Astrocyte (in vitro differentiated cells and primary cell): Measurements from ENCODE around the gene HTR3B. TPM values are rescaled to one million over a fixed set of nuclear protein-coding genes. Genes with fewer than 3 reads are reported as not detected.

Source experiments
- DNase-seq: peaks from one replicate; pipeline ENCODE4 v3.0.0-alpha.2; 2010; ENCODE audit warnings: low read depth
- FAIRE-seq: peaks from 2 replicates; lab custom pipeline; 2011; peaks lifted over from hg19 to GRCh38; lab: Jason Lieb, UNC
- H2AFZ ChIP-seq: 2 replicates; pipeline ENCODE4 v1.6.0; 2012; ENCODE audit warnings: low read depth, low read length, inconsistent platforms
- H3K27ac ChIP-seq: 2 replicates; pipeline ENCODE4 v1.5.1; 2011; ENCODE audit warnings: low read depth, low read length, inconsistent platforms
- H3K27me3 ChIP-seq: 2 replicates; pipeline ENCODE4 v1.6.0; 2011; ENCODE audit warnings: low read length, inconsistent platforms; ENCODE audit not compliant: insufficient read depth
- H3K36me3 ChIP-seq: 2 replicates; pipeline ENCODE4 v1.5.1; 2011; ENCODE audit warnings: low read length, inconsistent platforms; ENCODE audit not compliant: insufficient read depth
- H3K4me1 ChIP-seq: 2 replicates; pipeline ENCODE4 v1.5.1; 2011; ENCODE audit warnings: low read length, inconsistent platforms; ENCODE audit not compliant: insufficient read depth
- H3K4me2 ChIP-seq: 2 replicates; pipeline ENCODE4 v1.6.0; 2012; ENCODE audit warnings: low read length, inconsistent platforms
- H3K4me3 ChIP-seq: 2 replicates; pipeline ENCODE4 v1.5.1; 2011; ENCODE audit warnings: low read depth, mild to moderate bottlenecking, low read length, inconsistent platforms; ENCODE audit not compliant: insufficient read depth
- H3K79me2 ChIP-seq: 2 replicates; pipeline ENCODE4 v1.6.0; 2012; ENCODE audit warnings: mild to moderate bottlenecking, low read length, inconsistent platforms; ENCODE audit not compliant: insufficient read depth
- H3K9ac ChIP-seq: 2 replicates; pipeline ENCODE4 v1.6.0; 2012; ENCODE audit warnings: mild to moderate bottlenecking, low read length, inconsistent platforms
- H3K9me3 ChIP-seq: 2 replicates; pipeline ENCODE4 v1.5.1; 2012; ENCODE audit warnings: low read depth, mild to moderate bottlenecking, low read length, inconsistent platforms; ENCODE audit not compliant: insufficient read depth
- H4K20me1 ChIP-seq: 2 replicates; pipeline ENCODE4 v1.6.0; 2012; ENCODE audit warnings: low read length, inconsistent platforms; ENCODE audit not compliant: insufficient read depth
- H3K27ac Mint-ChIP-seq: one replicate; pipeline ENCODE4 v1.8.0; 2021; ENCODE audit warnings: mild to moderate bottlenecking, mixed read lengths; ENCODE audit not compliant: unreplicated experiment
- H3K27me3 Mint-ChIP-seq: one replicate; pipeline ENCODE4 v1.8.0; 2021; ENCODE audit warnings: low read depth, mixed read lengths; ENCODE audit not compliant: unreplicated experiment
- H3K36me3 Mint-ChIP-seq: one replicate; pipeline ENCODE4 v1.8.0; 2021; ENCODE audit warnings: low read depth, mixed read lengths; ENCODE audit not compliant: unreplicated experiment
- H3K4me1 Mint-ChIP-seq: one replicate; pipeline ENCODE4 v1.8.0; 2021; ENCODE audit warnings: low read depth, mixed read lengths; ENCODE audit not compliant: unreplicated experiment
- H3K4me3 Mint-ChIP-seq: one replicate; pipeline ENCODE4 v1.8.0; 2021; ENCODE audit warnings: mild to moderate bottlenecking, moderate library complexity, mixed read lengths; ENCODE audit not compliant: unreplicated experiment
- H3K9me3 Mint-ChIP-seq: one replicate; pipeline ENCODE4 v1.8.0; 2021; ENCODE audit warnings: mild to moderate bottlenecking, mixed read lengths; ENCODE audit not compliant: unreplicated experiment
- CTCF ChIP-seq: IDR thresholded peaks from 2 replicates; pipeline ENCODE4 v1.5.1; 2011; ENCODE audit warnings: low read depth, mild to moderate bottlenecking, inconsistent platforms, low read length, moderate library complexity; ENCODE audit not compliant: insufficient read depth
- EZH2 ChIP-seq: IDR thresholded peaks from 2 replicates; pipeline ENCODE4 v1.6.1; 2012; ENCODE audit warnings: mild to moderate bottlenecking, low read length, inconsistent platforms; ENCODE audit not compliant: insufficient read depth
- total RNA-seq: library from RNA; stranded (reverse); gene quantifications from 2 replicates; pipeline ENCODE4 v1.2.1, GENCODE V29; 2021

Gene HTR3B
- total RNA-seq, 1 donor from 2014 or later: not detected

- Histone ChIP-seq H3K36me3 (no peaks in the 10 kb centered on the region), H4K20me1 (no peaks in the 10 kb centered on the region), H3K27ac (no peak overlapping the region), H3K79me2 (no peaks in the 10 kb centered on the region), H2AFZ (no peak overlapping the region), H3K4me1 (no peaks in the 10 kb centered on the region), H3K9me3 (no peaks in the 10 kb centered on the region), H3K4me3 (no peak overlapping the region), H3K4me2 (no peak overlapping the region), H3K27me3 (no peaks in the 10 kb centered on the region), H3K9ac (no peak overlapping the region)
- Mint-ChIP-seq H3K4me1 (no peaks in the 10 kb centered on the region), H3K4me3 (no peak overlapping the region), H3K9me3 (peaks cover 3% of the 10 kb centered on the region), H3K27ac (no peak overlapping the region), H3K36me3 (no peaks in the 10 kb centered on the region), H3K27me3 (peaks cover 38% of the 10 kb centered on the region)
- DNase-seq: no peak
- FAIRE-seq: no peak
- TF ChIP-seq CTCF (no peak), EZH2 (no peak)
Observed at GRCh38 chr11:113952070-113952469, 47.5 kb downstream of the HTR3B start.

- H3K27ac ChIP-seq: no peak overlapping the region
- no peak overlapping the region for H3K4me3 Mint-ChIP-seq
- no peaks in the 10 kb centered on the region for H3K36me3 Mint-ChIP-seq
- TF ChIP-seq EZH2 (no peak), CTCF (no peak)
- H3K9me3 ChIP-seq: no peaks in the 10 kb centered on the region
- no peaks in the 10 kb centered on the region for H4K20me1 ChIP-seq
- H3K4me1 ChIP-seq: no peaks in the 10 kb centered on the region
- H3K79me2 ChIP-seq: no peaks in the 10 kb centered on the region
- no peak overlapping the region for H3K27ac Mint-ChIP-seq
- DNase-seq (no peak), FAIRE-seq (no peak)
- H3K9me3 Mint-ChIP-seq: peaks cover 3% of the 10 kb centered on the region
- no peaks in the 10 kb centered on the region for H3K4me1 Mint-ChIP-seq
- H3K9ac ChIP-seq: no peak overlapping the region
- H3K27me3 Mint-ChIP-seq: peaks cover 43% of the 10 kb centered on the region
- H3K27me3 ChIP-seq: no peaks in the 10 kb centered on the region
- no peak overlapping the region for H3K4me3 ChIP-seq
- no peaks in the 10 kb centered on the region for H3K36me3 ChIP-seq
- H2AFZ ChIP-seq: no peak overlapping the region
- H3K4me2 ChIP-seq: no peak overlapping the region
Observed at GRCh38 chr11:113952588-113952987, 48.0 kb downstream of the HTR3B start.

- TF ChIP-seq EZH2: no peak
- no peak for TF ChIP-seq CTCF
- no peaks in the 10 kb centered on the region for H3K4me1 Mint-ChIP-seq
- Histone ChIP-seq H4K20me1 (no peaks in the 10 kb centered on the region), H3K4me2 (no peak overlapping the region), H3K9ac (no peak overlapping the region), H3K9me3 (no peaks in the 10 kb centered on the region), H3K36me3 (no peaks in the 10 kb centered on the region), H3K27me3 (no peaks in the 10 kb centered on the region), H3K79me2 (no peaks in the 10 kb centered on the region), H3K4me3 (no peak overlapping the region), H3K4me1 (no peaks in the 10 kb centered on the region), H3K27ac (no peak overlapping the region), H2AFZ (no peak overlapping the region)
- H3K9me3 Mint-ChIP-seq: peaks cover 3% of the 10 kb centered on the region
- no peak for DNase-seq
- H3K4me3 Mint-ChIP-seq: no peak overlapping the region
- H3K27me3 Mint-ChIP-seq: peaks cover 52% of the 10 kb centered on the region
- H3K36me3 Mint-ChIP-seq: no peaks in the 10 kb centered on the region
- no peak overlapping the region for H3K27ac Mint-ChIP-seq
- no peak for FAIRE-seq
Observed at GRCh38 chr11:113954235-113954634, 49.6 kb downstream of the HTR3B start.
